IMR-90 (cell line): Measurements from ENCODE around the gene STAC3. TPM values are rescaled to one million over a fixed set of nuclear protein-coding genes. Genes with fewer than 3 reads are reported as not detected.
A peak's percentile ranks its signal among the peaks of the same experiment; 100 is the strongest.

ENCODE experiments used
- ATAC-seq: fragments of 200-7000 bp; cut with Tn5 transposase; 2 replicates; pipeline ENCODE4 v1.9.1; 2020; ENCODE audit warnings: low read depth, mild to moderate bottlenecking, moderate library complexity
- BruUV-seq: library from RNA; stranded (reverse); fragments of 400-500 nt; replicated peaks from 2 replicates; lab custom pipeline; 2021; lab: Mats Ljungman, UMichigan
- CTCF ChIA-PET: fragments of 300-600 bp; formaldehyde crosslinking; extraction: SDS; loops from one replicate; lab custom pipeline; 2021; ENCODE audit warnings: antibody characterized with exemption; lab: Yijun Ruan, JAX
- POLR2A ChIA-PET: fragments of 300-600 bp; sonication (Branson Sonifier 250); formaldehyde crosslinking; loops from one replicate; lab custom pipeline; 2022; ENCODE audit warnings: antibody characterized with exemption; ENCODE audit not compliant: unreplicated experiment; lab: Charles Lee
- DNase-seq: peaks from one replicate; pipeline ENCODE4 v3.0.0; 2013
- H2AFZ ChIP-seq: replicated peaks from 2 replicates; pipeline ENCODE3; 2013; ENCODE audit warnings: low read length, mild to moderate bottlenecking; ENCODE audit not compliant: poor library complexity
- H2AK5ac ChIP-seq: 2 replicates; pipeline ENCODE4 v1.6.1; 2013; ENCODE audit warnings: low read depth, low read length, inconsistent platforms
- H2AK9ac ChIP-seq: replicated peaks from 2 replicates; pipeline ENCODE3; 2013; ENCODE audit warnings: mild to moderate bottlenecking, low read depth, low read length, moderate library complexity; ENCODE audit not compliant: poor library complexity
- H2BK120ac ChIP-seq: 2 replicates; pipeline ENCODE4 v1.6.1; 2013; ENCODE audit warnings: low read depth, low read length, inconsistent platforms
- H2BK15ac ChIP-seq: 3 replicates; pipeline ENCODE4 v1.6.1; 2013; ENCODE audit warnings: low read depth, low read length, inconsistent platforms
- H2BK20ac ChIP-seq: 2 replicates; pipeline ENCODE4 v1.6.1; 2013; ENCODE audit warnings: low read depth, mild to moderate bottlenecking, inconsistent platforms, low read length, moderate library complexity
- H2BK5ac ChIP-seq: 2 replicates; pipeline ENCODE4 v1.6.1; 2013; ENCODE audit warnings: mild to moderate bottlenecking, low read depth, low read length, inconsistent platforms; ENCODE audit not compliant: poor library complexity, severe bottlenecking
- H3K14ac ChIP-seq: replicated peaks from 2 replicates; pipeline ENCODE4 v1.6.1; 2013; ENCODE audit warnings: low read depth, low read length, inconsistent platforms
- H3K18ac ChIP-seq: 2 replicates; pipeline ENCODE4 v1.6.1; 2013; ENCODE audit warnings: low read depth, low read length, control low read depth
- H3K23ac ChIP-seq: 2 replicates; pipeline ENCODE4 v1.6.1; 2013; ENCODE audit warnings: low read depth, low read length, inconsistent platforms
- H3K27ac ChIP-seq: 2 replicates; pipeline ENCODE4 v1.5.1; 2013; ENCODE audit warnings: mild to moderate bottlenecking, control low read depth, low read length; ENCODE audit not compliant: insufficient read depth
- H3K27me3 ChIP-seq: 2 replicates; pipeline ENCODE4 v1.6.1; 2013; ENCODE audit warnings: low read length; ENCODE audit not compliant: control insufficient read depth, insufficient read depth
- H3K36me3 ChIP-seq: 2 replicates; pipeline ENCODE4 v1.6.1; 2013; ENCODE audit warnings: low read length, mixed read lengths; ENCODE audit not compliant: control insufficient read depth, insufficient read depth
- H3K4ac ChIP-seq: 2 replicates; pipeline ENCODE4 v1.6.1; 2013; ENCODE audit warnings: low read depth, low read length, inconsistent platforms
- H3K4me1 ChIP-seq: 2 replicates; pipeline ENCODE4 v1.6.1; 2013; ENCODE audit warnings: low read length, mixed read lengths; ENCODE audit not compliant: control insufficient read depth, insufficient read depth
- H3K4me2 ChIP-seq: 2 replicates; pipeline ENCODE4 v1.6.1; 2013; ENCODE audit warnings: low read depth, mild to moderate bottlenecking, control low read depth, low read length, moderate library complexity
- H3K4me3 ChIP-seq: 2 replicates; pipeline ENCODE4 v1.5.1; 2013; ENCODE audit warnings: low read depth, mild to moderate bottlenecking, control low read depth, low read length, moderate library complexity; ENCODE audit not compliant: insufficient read depth
- H3K56ac ChIP-seq: 2 replicates; pipeline ENCODE4 v1.6.1; 2013; ENCODE audit warnings: low read length, inconsistent platforms; ENCODE audit not compliant: insufficient read depth; ENCODE audit errors: extremely low read depth
- H3K79me1 ChIP-seq, 2 experiments: 2 replicates each; pipeline ENCODE4 v1.6.1; 2013; ENCODE audit warnings: low read length in 2 of 2, inconsistent platforms in 1 of 2, low read depth in 1 of 2
- H3K9ac ChIP-seq: 2 replicates; pipeline ENCODE4 v1.6.1; 2013; ENCODE audit warnings: low read depth, low read length, control low read depth
- H3K9me1 ChIP-seq: 2 replicates; pipeline ENCODE4 v1.6.1; 2013; ENCODE audit warnings: low read length, inconsistent platforms; ENCODE audit not compliant: insufficient read depth
- H3K9me3 ChIP-seq: 2 replicates; pipeline ENCODE4 v1.6.1; 2013; ENCODE audit warnings: low read length; ENCODE audit not compliant: control insufficient read depth, insufficient read depth
- H4K20me1 ChIP-seq: 2 replicates; pipeline ENCODE4 v1.6.1; 2013; ENCODE audit warnings: low read length, inconsistent platforms; ENCODE audit not compliant: insufficient read depth
- H4K5ac ChIP-seq: 2 replicates; pipeline ENCODE4 v1.6.1; 2013; ENCODE audit warnings: mild to moderate bottlenecking, low read depth, low read length, control low read depth
- H4K8ac ChIP-seq, 2 experiments: 2 replicates each; pipeline ENCODE4 v1.6.1; 2013; ENCODE audit warnings: low read depth in 2 of 2, low read length in 2 of 2, control low read depth in 1 of 2, inconsistent platforms in 1 of 2
- H4K91ac ChIP-seq: 2 replicates; pipeline ENCODE4 v1.6.1; 2013; ENCODE audit warnings: low read depth, low read length, inconsistent platforms; ENCODE audit not compliant: insufficient read depth
- MXI1 ChIP-seq: IDR thresholded peaks from 2 replicates; pipeline ENCODE4 v1.6.1; 2012; ENCODE audit warnings: low read depth, mild to moderate bottlenecking, low read length, moderate library complexity, borderline replicate concordance
- NFE2L2 ChIP-seq: fragments of 150-350 bp; IDR thresholded peaks from 2 replicates; pipeline ENCODE4 v1.6.1; 2016; ENCODE audit warnings: low read depth, mild to moderate bottlenecking, low read length
- POLR2A ChIP-seq: IDR thresholded peaks from 2 replicates; pipeline ENCODE4 v1.6.1; 2012; ENCODE audit warnings: mild to moderate bottlenecking, low read depth, low read length
- RFX5 ChIP-seq: IDR thresholded peaks from 2 replicates; pipeline ENCODE4 v1.8.0; 2012; ENCODE audit warnings: low read depth, mild to moderate bottlenecking, low read length, moderate library complexity
- WGBS, 2 experiments: methylation state at CpG; one replicate each; pipeline versions ENCODE4 v1.1.5 to v1.1.7; 2013; ENCODE audit warnings: missing lambda C conversion rate in 2 of 2; ENCODE audit not compliant: insufficient read length in 1 of 2; ENCODE audit errors: extremely low coverage in 2 of 2; 5-methylcytosine and 5-hydroxymethylcytosine counted together
- dilution Hi-C: fragments of 300-500 bp; cut with HindIII; formaldehyde crosslinking; loops from one replicate; pipeline ENCODE4 v1.14.3; 2018; ENCODE audit warnings: low sequenced_read_pairs; ENCODE audit not compliant: unreplicated experiment
- in situ Hi-C: fragments of 300-500 bp; cut with MboI; formaldehyde crosslinking; loops from 3 replicates; pipeline ENCODE4 v1.14.3; 2019; ENCODE audit warnings: low sequenced_read_pairs, inconsistent platforms, mixed read lengths
- intact Hi-C: fragments of 100-400 bp; cut with micrococcal nuclease; formaldehyde crosslinking; loops from 2 replicates; pipeline ENCODE4 v1.10.0; 2022
- polyA plus RNA-seq, 3 experiments: library from polyadenylated mRNA; depleted of rRNA; stranded (reverse); fragments of >200 nt; gene quantifications; 2 replicates each; pipeline ENCODE4 v1.2.3, GENCODE V29; 2012; ENCODE audit warnings: low replicate concordance in 1 of 3
- total RNA-seq: library from RNA; depleted of rRNA; stranded (reverse); fragments of >200 nt; gene quantifications from 2 replicates; pipeline ENCODE4 v1.2.3, GENCODE V29; 2012

STAC3 gene
- total and polyA plus RNA-seq, 2 of the 4 experiments (the other 2 are of a cell fraction): 0.18 to 0.67 TPM

GRCh38 chr12:57248934-57249742 lies 1.8 kb downstream of the STAC3 start:
- Histone ChIP-seq H3K4me1 (peaks cover 4% of the 10 kb centered on the region; the same call in 1 of the 2 replicates), H3K36me3 (peaks cover 4% of the 10 kb centered on the region; the same call in 1 of the 2 replicates), H3K4ac (no peak overlapping the region), H3K27me3 (no peaks in the 10 kb centered on the region), H3K23ac (no peak overlapping the region), H3K9me3 (no peaks in the 10 kb centered on the region), H2AFZ (no peak overlapping the region), H2AK5ac (no peak overlapping the region), H2BK15ac (no peak overlapping the region), H4K91ac (no peak overlapping the region), H3K56ac (no peak overlapping the region), H3K9me1 (peaks cover 8% of the 10 kb centered on the region), H2BK20ac (no peak overlapping the region), H3K4me3 (no peak overlapping the region), H3K14ac (no peak overlapping the region), H3K79me1 (no peaks in the 10 kb centered on the region; a peak in 1 of 4 replicates), H2BK5ac (no peak overlapping the region), H3K27ac (no peak overlapping the region), H2BK120ac (no peak overlapping the region), H4K5ac (no peak overlapping the region), H3K18ac (no peak overlapping the region), H4K20me1 (peaks cover 13% of the 10 kb centered on the region; the same call in 1 of the 2 replicates), H3K4me2 (no peak overlapping the region), H4K8ac (no peak overlapping the region), H2AK9ac (peak overlapping the region; percentile 52), H3K9ac (no peak overlapping the region)
- no CpG with 5 or more reads among the region's 7 CpGs for WGBS, 2 experiments
- ChIA-PET CTCF (no interaction called here), POLR2A (no interaction called here)
- no peak for DNase-seq
- dilution Hi-C loops: no loop called here
- BruUV-seq: no TSS peak
- TF ChIP-seq MXI1 (no peak), POLR2A (no peak), RFX5 (no peak), NFE2L2 (no peak)
- no peak for ATAC-seq
- intact Hi-C loops: no loop called here
- in situ Hi-C loops: no loop called here
